Trophoblast cell (in vitro differentiated cells and primary cell): ENCODE measurements around the gene PAPOLA.

Experiments
- DNase-seq, 2 donors: peaks; one replicate each; pipeline ENCODE4 v3.0.0-alpha.2; 2016
- H2AFZ ChIP-seq: 2 replicates; pipeline ENCODE4 v1.6.1; 2013; ENCODE audit warnings: low read length, moderate library complexity, mild to moderate bottlenecking; ENCODE audit not compliant: insufficient read depth, poor library complexity
- H2AK5ac ChIP-seq: 2 replicates; pipeline ENCODE4 v1.6.1; 2013; ENCODE audit warnings: mild to moderate bottlenecking, low read length
- H2BK120ac ChIP-seq: 2 replicates; pipeline ENCODE4 v1.6.1; 2013; ENCODE audit warnings: low read length, mild to moderate bottlenecking, moderate library complexity; ENCODE audit not compliant: insufficient read depth, poor library complexity
- H2BK12ac ChIP-seq: 2 replicates; pipeline ENCODE4 v1.6.1; 2013; ENCODE audit warnings: mild to moderate bottlenecking, low read length, moderate library complexity
- H2BK5ac ChIP-seq: 2 replicates; pipeline ENCODE4 v1.6.1; 2013; ENCODE audit warnings: low read length, low read depth, moderate library complexity, mild to moderate bottlenecking; ENCODE audit not compliant: poor library complexity
- H3K14ac ChIP-seq: 2 replicates; pipeline ENCODE4 v1.6.1; 2013; ENCODE audit warnings: mild to moderate bottlenecking, low read length
- H3K18ac ChIP-seq: 2 replicates; pipeline ENCODE4 v1.6.1; 2013; ENCODE audit warnings: mild to moderate bottlenecking, low read length
- H3K23ac ChIP-seq: 2 replicates; pipeline ENCODE4 v1.6.1; 2013; ENCODE audit warnings: low read length
- H3K27ac ChIP-seq: 2 replicates; pipeline ENCODE4 v1.5.1; 2013; ENCODE audit warnings: low read depth, mild to moderate bottlenecking, inconsistent platforms, low read length, moderate library complexity
- H3K27me3 ChIP-seq: 2 replicates; pipeline ENCODE4 v1.6.1; 2013; ENCODE audit warnings: inconsistent platforms, mild to moderate bottlenecking, low read length, moderate library complexity; ENCODE audit not compliant: insufficient read depth
- H3K36me3 ChIP-seq, 2 experiments: 1 replicate in 1 of 2; 2 replicates in 1 of 2; pipeline ENCODE4 v1.6.1; 2013; ENCODE audit warnings: low read length in 2 of 2, mild to moderate bottlenecking in 2 of 2, moderate library complexity in 1 of 2; ENCODE audit not compliant: insufficient read depth in 2 of 2, control insufficient read depth in 1 of 2
- H3K4ac ChIP-seq: 2 replicates; pipeline ENCODE4 v1.6.1; 2013; ENCODE audit warnings: low read depth, mild to moderate bottlenecking, low read length, moderate library complexity
- H3K4me1 ChIP-seq, 2 experiments: 1 replicate in 1 of 2; 2 replicates in 1 of 2; pipeline ENCODE4 v1.6.1; 2013; ENCODE audit warnings: low read length in 2 of 2, mild to moderate bottlenecking in 2 of 2, moderate library complexity in 1 of 2; ENCODE audit not compliant: insufficient read depth in 2 of 2, control insufficient read depth in 1 of 2
- H3K4me2 ChIP-seq: 2 replicates; pipeline ENCODE4 v1.6.1; 2013; ENCODE audit warnings: inconsistent platforms, mild to moderate bottlenecking, low read length, moderate library complexity
- H3K4me3 ChIP-seq: 2 replicates; pipeline ENCODE4 v1.5.1; 2013; ENCODE audit warnings: mild to moderate bottlenecking, low read depth, low read length, inconsistent platforms
- H3K79me1 ChIP-seq: one replicate; pipeline ENCODE4 v1.6.1; 2013; ENCODE audit warnings: low read length
- H3K79me2 ChIP-seq: 2 replicates; pipeline ENCODE4 v1.6.1; 2013; ENCODE audit warnings: low read length, mild to moderate bottlenecking; ENCODE audit not compliant: control insufficient read depth, insufficient read depth, poor library complexity
- H3K9ac ChIP-seq: 2 replicates; pipeline ENCODE4 v1.6.1; 2013; ENCODE audit warnings: mild to moderate bottlenecking, low read length
- H3K9me3 ChIP-seq: 2 replicates; pipeline ENCODE4 v1.6.1; 2013; ENCODE audit warnings: low read depth, mild to moderate bottlenecking, control low read depth, inconsistent platforms, low read length; ENCODE audit not compliant: insufficient read depth
- H4K12ac ChIP-seq: 2 replicates; pipeline ENCODE4 v1.6.1; 2013; ENCODE audit warnings: low read depth, mild to moderate bottlenecking, low read length, moderate library complexity
- H4K8ac ChIP-seq: 2 replicates; pipeline ENCODE4 v1.6.1; 2013; ENCODE audit warnings: low read depth, mild to moderate bottlenecking, low read length, moderate library complexity
- H4K91ac ChIP-seq: one replicate; pipeline ENCODE4 v1.6.1; 2013; ENCODE audit warnings: low read depth, mild to moderate bottlenecking, low read length, moderate library complexity
- WGBS: extraction: QIAGEN DNeasy Blood & Tissue Kit; methylation state at CpG from one replicate; pipeline ENCODE4 v1.1.7; 2013; ENCODE audit warnings: missing lambda C conversion rate; ENCODE audit not compliant: insufficient read length, insufficient coverage; ENCODE audit errors: extremely low coverage; 5-methylcytosine and 5-hydroxymethylcytosine counted together

Gene PAPOLA

GRCh38 chr14:96554315-96554910 is 52.2 kb downstream of the PAPOLA start:
- Histone ChIP-seq H2AFZ (no peak overlapping the region), H3K36me3 (peaks cover 15 to 25% of the 10 kb centered on the region in 2 experiments), H3K14ac (no peak overlapping the region), H3K4me1 (no peaks in the 10 kb centered on the region), H3K4ac (no peak overlapping the region), H3K27ac (no peak overlapping the region), H3K27me3 (no peaks in the 10 kb centered on the region), H2BK12ac (no peak overlapping the region), H3K4me3 (no peak overlapping the region), H4K91ac (no peak overlapping the region), H3K79me2 (no peaks in the 10 kb centered on the region), H3K9ac (no peak overlapping the region), H4K8ac (no peak overlapping the region), H3K18ac (no peak overlapping the region), H2AK5ac (no peak overlapping the region), H2BK5ac (no peak overlapping the region), H3K4me2 (no peak overlapping the region), H4K12ac (no peak overlapping the region), H3K9me3 (no peaks in the 10 kb centered on the region), H2BK120ac (no peak overlapping the region), H3K79me1 (no peaks in the 10 kb centered on the region), H3K23ac (no peak overlapping the region)
- WGBS = no CpG with 5 or more reads among the region's 3 CpGs
- DNase-seq = no peak

GRCh38 chr14:96559571-96559970 is 57.4 kb downstream of the PAPOLA start:
- H3K4me3 ChIP-seq = no peak overlapping the region
- H3K9me3 ChIP-seq = no peaks in the 10 kb centered on the region
- no peak overlapping the region for H3K23ac ChIP-seq
- H3K79me1 ChIP-seq = no peaks in the 10 kb centered on the region
- no peak overlapping the region for H2BK5ac ChIP-seq
- H3K27me3 ChIP-seq = no peaks in the 10 kb centered on the region
- H3K14ac ChIP-seq = no peak overlapping the region
- WGBS = no CpG with 5 or more reads among the region's 1 CpG
- H3K27ac ChIP-seq = no peak overlapping the region
- H3K4ac ChIP-seq = no peak overlapping the region
- H3K9ac ChIP-seq = no peak overlapping the region
- H2AK5ac ChIP-seq = no peak overlapping the region
- H3K36me3 ChIP-seq = peaks cover 8 to 10% of the 10 kb centered on the region in 2 experiments
- no peaks in the 10 kb centered on the region for H3K79me2 ChIP-seq
- H3K4me2 ChIP-seq = no peak overlapping the region
- H2BK120ac ChIP-seq = no peak overlapping the region
- H4K8ac ChIP-seq = no peak overlapping the region
- H4K12ac ChIP-seq = no peak overlapping the region
- no peak overlapping the region for H3K18ac ChIP-seq
- DNase-seq = no peak
- H3K4me1 ChIP-seq = no peaks in the 10 kb centered on the region
- no peak overlapping the region for H2BK12ac ChIP-seq
- no peak overlapping the region for H4K91ac ChIP-seq
- H2AFZ ChIP-seq = no peak overlapping the region

GRCh38 chr14:96564389-96564788 is 62.2 kb downstream of the PAPOLA start:
- Histone ChIP-seq H2AK5ac (no peak overlapping the region), H2BK12ac (no peak overlapping the region), H4K12ac (no peak overlapping the region), H2BK120ac (no peak overlapping the region), H3K79me1 (no peaks in the 10 kb centered on the region), H2BK5ac (no peak overlapping the region), H3K36me3 (peaks cover 3 to 4% of the 10 kb centered on the region in 2 experiments), H3K27me3 (no peaks in the 10 kb centered on the region), H3K79me2 (no peaks in the 10 kb centered on the region), H3K9me3 (no peaks in the 10 kb centered on the region), H3K23ac (no peak overlapping the region), H3K4me2 (no peak overlapping the region), H3K27ac (no peak overlapping the region), H4K91ac (no peak overlapping the region), H3K4me1 (no peaks in the 10 kb centered on the region), H3K4ac (no peak overlapping the region), H3K4me3 (no peak overlapping the region), H3K18ac (no peak overlapping the region), H2AFZ (no peak overlapping the region), H3K14ac (no peak overlapping the region), H4K8ac (no peak overlapping the region), H3K9ac (no peak overlapping the region)
- DNase-seq = no peak
- WGBS = no CpG with 5 or more reads among the region's 1 CpG

- Histone ChIP-seq H2AFZ (no peak overlapping the region), H3K9me3 (no peaks in the 10 kb centered on the region), H3K23ac (no peak overlapping the region), H3K18ac (no peak overlapping the region), H3K79me2 (no peaks in the 10 kb centered on the region), H3K14ac (no peak overlapping the region), H3K27ac (no peak overlapping the region), H4K91ac (no peak overlapping the region), H2BK5ac (no peak overlapping the region), H4K8ac (no peak overlapping the region), H3K27me3 (no peaks in the 10 kb centered on the region), H3K9ac (no peak overlapping the region), H3K4me3 (no peak overlapping the region), H3K4me2 (no peak overlapping the region), H2BK120ac (no peak overlapping the region), H3K4me1 (no peaks in the 10 kb centered on the region), H3K4ac (no peak overlapping the region), H4K12ac (no peak overlapping the region), H2AK5ac (no peak overlapping the region), H3K79me1 (no peaks in the 10 kb centered on the region), H3K36me3 (peaks cover 5 to 9% of the 10 kb centered on the region in 2 experiments), H2BK12ac (no peak overlapping the region)
- no CpG with 5 or more reads among the region's 2 CpGs for WGBS
- DNase-seq = no peak
These were observed 63.6 kb downstream of the PAPOLA start for GRCh38 chr14:96565811-96566210.
